Body of pancreas (tissue), 4 donors: ENCODE measurements around the gene ZNF10.

Experiments
- POLR2A ChIP-seq, 3 donors: fragments of 450-650 bp; IDR thresholded peaks; one replicate each; pipeline ENCODE4 v1.6.1; 2016; ENCODE audit warnings: antibody characterized with exemption in 3 of 3, mild to moderate bottlenecking in 2 of 3
- TF ChIP-seq, protein P1 (sequence below), 7 experiments: fragments of 450-650 bp in 4 of 7; fragments of 200-600 bp in 3 of 7; sonication (generic) in 3 of 7; IDR thresholded peaks; one replicate each; pipeline ENCODE4 v1.5.1; 2016 to 2019; ENCODE audit warnings: antibody characterized with exemption in 7 of 7

DNA sequence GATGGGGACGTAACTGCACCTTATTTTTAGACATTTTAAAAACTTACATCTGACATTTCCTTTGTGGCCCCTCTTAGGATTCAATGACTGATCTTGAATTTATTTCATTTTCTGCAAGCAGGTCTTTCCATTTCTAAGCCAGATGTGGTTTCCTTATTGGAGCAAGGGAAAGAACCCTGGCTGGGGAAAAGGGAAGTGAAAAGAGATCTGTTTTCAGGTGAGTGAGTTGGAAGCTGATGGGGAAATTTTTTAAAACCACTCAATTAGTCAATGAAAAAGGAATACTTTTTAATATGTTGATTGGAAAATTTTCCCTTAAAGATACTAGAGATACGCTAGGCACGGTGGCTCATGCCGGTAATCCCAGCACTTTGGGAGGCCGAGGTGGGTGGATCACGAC lies 47.1 kb upstream of the ZNF10 start:
- TF ChIP-seq, protein P1, sequence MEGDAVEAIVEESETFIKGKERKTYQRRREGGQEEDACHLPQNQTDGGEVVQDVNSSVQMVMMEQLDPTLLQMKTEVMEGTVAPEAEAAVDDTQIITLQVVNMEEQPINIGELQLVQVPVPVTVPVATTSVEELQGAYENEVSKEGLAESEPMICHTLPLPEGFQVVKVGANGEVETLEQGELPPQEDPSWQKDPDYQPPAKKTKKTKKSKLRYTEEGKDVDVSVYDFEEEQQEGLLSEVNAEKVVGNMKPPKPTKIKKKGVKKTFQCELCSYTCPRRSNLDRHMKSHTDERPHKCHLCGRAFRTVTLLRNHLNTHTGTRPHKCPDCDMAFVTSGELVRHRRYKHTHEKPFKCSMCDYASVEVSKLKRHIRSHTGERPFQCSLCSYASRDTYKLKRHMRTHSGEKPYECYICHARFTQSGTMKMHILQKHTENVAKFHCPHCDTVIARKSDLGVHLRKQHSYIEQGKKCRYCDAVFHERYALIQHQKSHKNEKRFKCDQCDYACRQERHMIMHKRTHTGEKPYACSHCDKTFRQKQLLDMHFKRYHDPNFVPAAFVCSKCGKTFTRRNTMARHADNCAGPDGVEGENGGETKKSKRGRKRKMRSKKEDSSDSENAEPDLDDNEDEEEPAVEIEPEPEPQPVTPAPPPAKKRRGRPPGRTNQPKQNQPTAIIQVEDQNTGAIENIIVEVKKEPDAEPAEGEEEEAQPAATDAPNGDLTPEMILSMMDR (IDR thresholded peaks at IDR 0.05): no peak
- no peak for TF ChIP-seq POLR2A (IDR thresholded peaks at IDR 0.05)
